ENCODE measurements around the gene TBC1D8. TPM values are rescaled to one million over a fixed set of nuclear protein-coding genes. Genes with fewer than 3 reads are reported as not detected.

TBC1D8 gene
- total RNA-seq, 1 experiment from 2014 or later, result 139 TPM

DNA sequence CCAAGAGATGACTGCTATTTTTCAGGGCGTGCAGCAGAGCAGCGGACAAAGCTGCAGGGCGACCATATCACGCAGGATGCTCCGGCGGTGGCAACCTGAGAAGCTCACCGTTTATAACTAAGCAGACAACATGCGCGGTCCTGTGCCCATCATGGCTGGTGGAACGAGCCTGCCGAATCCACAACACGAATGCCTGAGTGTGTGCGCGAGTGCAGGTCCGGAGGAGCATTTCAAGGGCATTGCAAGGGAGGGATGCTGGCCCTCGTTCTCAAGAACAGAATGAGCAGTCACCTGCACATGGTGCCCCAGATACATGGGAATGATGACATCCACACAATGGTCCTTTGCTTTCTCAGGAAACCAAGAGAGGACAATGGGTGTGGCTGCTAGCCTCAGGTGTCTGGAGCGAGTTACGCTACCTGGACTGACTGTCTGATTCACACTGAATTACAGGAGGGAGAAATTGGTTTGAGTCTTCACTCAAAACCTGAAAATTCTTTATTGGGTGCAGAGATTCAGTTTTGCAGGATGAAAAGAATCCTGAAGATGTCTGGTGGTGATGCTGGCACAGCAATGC is 39.8 kb downstream of the TBC1D8 start:
- Histone ChIP-seq H3K36me3 (ENCODE audit: control insufficient read depth, insufficient read depth, low read length) (no peaks in the 10 kb centered on the region), H3K4me3 (ENCODE audit: low read depth in 2 of 2, low read length in 2 of 2) (no peak overlapping the region), H3K9me3 (ENCODE audit: control insufficient read depth, insufficient read depth, low read depth, low read length) (no peaks in the 10 kb centered on the region), H3K4me1 (ENCODE audit: control insufficient read depth, insufficient read depth, low read length) (peaks cover 95% of the 10 kb centered on the region), H3K27ac (ENCODE audit: low read length) (peak overlapping the region; percentile 100), H3K27me3 (ENCODE audit: control insufficient read depth, insufficient read depth, low read length) (no peaks in the 10 kb centered on the region)
- intact Hi-C loops (cut with micrococcal nuclease; ENCODE audit: unreplicated experiment) (loop anchor here (5.0 kb wide), 1 partner anchor 36 kb away; no protein-coding TSS in a partner anchor), in situ Hi-C loops (cut with HindIII; ENCODE audit: low pct_unique_long_range_greater_than_20kb, low sequenced_read_pairs) (no loop called here)
- DNase-seq (ENCODE audit: low read depth, low spot score) (no peak), ATAC-seq (no peak)
- ChIA-PET CTCF (no interaction called here), POLR2A (no interaction called here)
- BruUV-seq (replicated peaks), result no TSS peak
- TF ChIP-seq TCF7L2 (IDR thresholded peaks at IDR 0.05; ENCODE audit: low read depth, low read length) (no peak), SIN3A (IDR thresholded peaks at IDR 0.05; ENCODE audit: borderline replicate concordance, insufficient read depth, low read depth, low read length) (no peak), POLR2AphosphoS5 (IDR thresholded peaks at IDR 0.05; ENCODE audit: low read depth, low read length) (no peak)
- TF ChIP-seq, protein P1, sequence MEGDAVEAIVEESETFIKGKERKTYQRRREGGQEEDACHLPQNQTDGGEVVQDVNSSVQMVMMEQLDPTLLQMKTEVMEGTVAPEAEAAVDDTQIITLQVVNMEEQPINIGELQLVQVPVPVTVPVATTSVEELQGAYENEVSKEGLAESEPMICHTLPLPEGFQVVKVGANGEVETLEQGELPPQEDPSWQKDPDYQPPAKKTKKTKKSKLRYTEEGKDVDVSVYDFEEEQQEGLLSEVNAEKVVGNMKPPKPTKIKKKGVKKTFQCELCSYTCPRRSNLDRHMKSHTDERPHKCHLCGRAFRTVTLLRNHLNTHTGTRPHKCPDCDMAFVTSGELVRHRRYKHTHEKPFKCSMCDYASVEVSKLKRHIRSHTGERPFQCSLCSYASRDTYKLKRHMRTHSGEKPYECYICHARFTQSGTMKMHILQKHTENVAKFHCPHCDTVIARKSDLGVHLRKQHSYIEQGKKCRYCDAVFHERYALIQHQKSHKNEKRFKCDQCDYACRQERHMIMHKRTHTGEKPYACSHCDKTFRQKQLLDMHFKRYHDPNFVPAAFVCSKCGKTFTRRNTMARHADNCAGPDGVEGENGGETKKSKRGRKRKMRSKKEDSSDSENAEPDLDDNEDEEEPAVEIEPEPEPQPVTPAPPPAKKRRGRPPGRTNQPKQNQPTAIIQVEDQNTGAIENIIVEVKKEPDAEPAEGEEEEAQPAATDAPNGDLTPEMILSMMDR (IDR thresholded peaks at IDR 0.05), result no peak
- TF ChIP-seq, protein P2, sequence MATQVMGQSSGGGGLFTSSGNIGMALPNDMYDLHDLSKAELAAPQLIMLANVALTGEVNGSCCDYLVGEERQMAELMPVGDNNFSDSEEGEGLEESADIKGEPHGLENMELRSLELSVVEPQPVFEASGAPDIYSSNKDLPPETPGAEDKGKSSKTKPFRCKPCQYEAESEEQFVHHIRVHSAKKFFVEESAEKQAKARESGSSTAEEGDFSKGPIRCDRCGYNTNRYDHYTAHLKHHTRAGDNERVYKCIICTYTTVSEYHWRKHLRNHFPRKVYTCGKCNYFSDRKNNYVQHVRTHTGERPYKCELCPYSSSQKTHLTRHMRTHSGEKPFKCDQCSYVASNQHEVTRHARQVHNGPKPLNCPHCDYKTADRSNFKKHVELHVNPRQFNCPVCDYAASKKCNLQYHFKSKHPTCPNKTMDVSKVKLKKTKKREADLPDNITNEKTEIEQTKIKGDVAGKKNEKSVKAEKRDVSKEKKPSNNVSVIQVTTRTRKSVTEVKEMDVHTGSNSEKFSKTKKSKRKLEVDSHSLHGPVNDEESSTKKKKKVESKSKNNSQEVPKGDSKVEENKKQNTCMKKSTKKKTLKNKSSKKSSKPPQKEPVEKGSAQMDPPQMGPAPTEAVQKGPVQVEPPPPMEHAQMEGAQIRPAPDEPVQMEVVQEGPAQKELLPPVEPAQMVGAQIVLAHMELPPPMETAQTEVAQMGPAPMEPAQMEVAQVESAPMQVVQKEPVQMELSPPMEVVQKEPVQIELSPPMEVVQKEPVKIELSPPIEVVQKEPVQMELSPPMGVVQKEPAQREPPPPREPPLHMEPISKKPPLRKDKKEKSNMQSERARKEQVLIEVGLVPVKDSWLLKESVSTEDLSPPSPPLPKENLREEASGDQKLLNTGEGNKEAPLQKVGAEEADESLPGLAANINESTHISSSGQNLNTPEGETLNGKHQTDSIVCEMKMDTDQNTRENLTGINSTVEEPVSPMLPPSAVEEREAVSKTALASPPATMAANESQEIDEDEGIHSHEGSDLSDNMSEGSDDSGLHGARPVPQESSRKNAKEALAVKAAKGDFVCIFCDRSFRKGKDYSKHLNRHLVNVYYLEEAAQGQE (IDR thresholded peaks at IDR 0.05; ENCODE audit: insufficient read depth in 1 of 2, low read depth in 2 of 2, low read length in 1 of 2), result no peak

DNA sequence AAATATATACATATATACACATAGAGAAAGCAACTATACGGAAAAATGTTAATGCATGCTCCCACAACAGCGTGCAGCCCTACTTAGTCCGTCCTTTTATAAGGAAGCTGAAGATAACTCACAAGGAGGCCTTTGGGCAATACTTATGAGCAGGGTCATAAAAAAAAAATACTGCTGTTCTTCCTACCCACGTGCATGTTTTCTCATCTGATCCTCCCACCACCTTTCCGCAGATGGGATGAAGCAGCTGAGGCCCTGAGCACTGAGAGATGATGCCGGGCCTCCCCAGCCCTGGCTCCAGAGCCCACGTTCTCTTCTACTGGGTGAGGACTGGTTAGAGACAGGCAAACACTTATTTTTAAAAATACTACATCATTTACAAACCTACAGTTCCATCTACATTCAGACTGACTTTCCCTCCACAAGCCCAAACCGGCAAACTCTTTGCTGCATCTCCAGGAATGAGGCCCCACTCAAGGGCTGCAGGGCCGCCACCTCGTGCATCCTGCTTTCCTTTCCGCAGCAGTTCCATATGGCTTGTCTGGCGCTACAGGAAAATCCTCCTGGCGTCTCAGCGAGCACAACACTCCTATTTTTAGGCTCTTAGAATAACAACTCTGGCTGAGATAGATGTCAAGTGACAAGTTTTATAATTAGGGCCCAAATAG is 41.6 kb downstream of the TBC1D8 start:
- ChIA-PET CTCF (interaction anchor here (0.9 kb wide), 1 partner anchor 88 kb away, joined by 3 read pairs; no protein-coding TSS in a partner anchor), POLR2A (interaction anchor here (0.5 to 0.6 kb wide), 2 partner anchors 194 to 649 kb away, joined by 4 read pairs; no protein-coding TSS in a partner anchor)
- H3K9me3 ChIP-seq (ENCODE audit: control insufficient read depth, insufficient read depth, low read depth, low read length), result no peaks in the 10 kb centered on the region
- no peak for ATAC-seq
- in situ Hi-C loops (cut with HindIII; ENCODE audit: low pct_unique_long_range_greater_than_20kb, low sequenced_read_pairs), result no loop called here
- H3K27ac ChIP-seq (ENCODE audit: low read length), result peak overlapping the region; percentile 100
- H3K4me1 ChIP-seq (ENCODE audit: control insufficient read depth, insufficient read depth, low read length), result peaks cover 92% of the 10 kb centered on the region
- TF ChIP-seq POLR2AphosphoS5 (IDR thresholded peaks at IDR 0.05; ENCODE audit: low read depth, low read length), result peak; percentile 42; the same call in 1 of the 2 replicates
- TF ChIP-seq, protein P2 (IDR thresholded peaks at IDR 0.05; ENCODE audit: insufficient read depth in 1 of 2, low read depth in 2 of 2, low read length in 1 of 2), result no peak
- peak overlapping the region; percentile 5 to 27; a peak in 3 of 4 replicates for H3K4me3 ChIP-seq (ENCODE audit: low read depth in 2 of 2, low read length in 2 of 2)
- H3K27me3 ChIP-seq (ENCODE audit: control insufficient read depth, insufficient read depth, low read length), result no peaks in the 10 kb centered on the region
- no TSS peak for BruUV-seq (replicated peaks)
- DNase-seq (ENCODE audit: low read depth, low spot score), result no peak
- intact Hi-C loops (cut with micrococcal nuclease; ENCODE audit: unreplicated experiment), result loop anchor here (1.0 to 5.0 kb wide), 2 partner anchors 11 to 38 kb away; no protein-coding TSS in a partner anchor
- H3K36me3 ChIP-seq (ENCODE audit: control insufficient read depth, insufficient read depth, low read length), result no peaks in the 10 kb centered on the region

Measured in Panc1 (cell line).